ENCODE measurements around the gene LSM10.

The LSM10 gene

GRCh38 chr1:36349839-36350238 lies 47.9 kb downstream of the LSM10 start:
- DNase-seq: no peak

GRCh38 chr1:36349241-36349671 lies 48.5 kb downstream of the LSM10 start:
- no peak for DNase-seq

GRCh38 chr1:36346741-36347370 lies 50.9 kb downstream of the LSM10 start:
- no peak for DNase-seq

DNA sequence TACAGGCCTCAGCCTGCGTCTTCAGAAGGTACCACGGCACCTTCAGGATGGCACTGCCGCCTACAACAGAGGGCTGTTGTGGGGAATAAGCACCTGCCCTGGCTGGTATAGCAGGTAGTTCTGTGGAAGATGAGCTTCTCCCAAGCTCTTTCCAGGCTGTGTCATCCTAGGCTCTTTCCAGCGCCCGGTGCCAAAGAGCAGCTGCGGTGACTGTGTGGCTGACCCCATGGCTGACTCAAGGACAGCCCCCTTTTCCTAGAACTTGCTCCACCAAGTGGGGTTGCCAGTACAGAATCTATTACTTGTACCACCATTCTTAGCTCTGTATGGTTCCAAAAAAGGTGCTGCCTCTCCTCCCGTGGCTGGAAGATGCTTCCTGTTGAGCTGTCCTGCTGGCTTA lies 52.4 kb downstream of the LSM10 start:
- DNase-seq: no peak

- no peak for DNase-seq
Measured at GRCh38 chr1:36344395-36344680, 53.4 kb downstream of the LSM10 start.

- DNase-seq: no peak
Measured at GRCh38 chr1:36343651-36344394, 53.9 kb downstream of the LSM10 start.
